B cell (primary cell): ENCODE data around the gene LHX5. TPM values are rescaled to one million over a fixed set of nuclear protein-coding genes. Genes with fewer than 3 reads are reported as not detected.

Experiments
- ATAC-seq: fragments of 200-7000 bp; cut with Tn5 transposase; one replicate; pipeline ENCODE4 v1.10.0; 2021; ENCODE audit warnings: low read depth, mild to moderate bottlenecking, moderate number of reproducible peaks, moderate library complexity
- CTCF ChIA-PET: fragments of 350-600 bp; sonication (Branson Sonifier 250); formaldehyde crosslinking; loops from one replicate; lab custom pipeline; 2021; ENCODE audit warnings: antibody characterized with exemption, inconsistent platforms; lab: Charles Lee
- POLR2A ChIA-PET: fragments of 350-600 bp; sonication (Branson Sonifier 250); formaldehyde crosslinking; loops from one replicate; lab custom pipeline; 2021; ENCODE audit warnings: antibody characterized with exemption; lab: Charles Lee
- DNase-seq: peaks from one replicate; pipeline ENCODE4 v3.0.0; 2013
- H2AFZ ChIP-seq: 2 replicates; pipeline ENCODE4 v1.6.1; 2012; ENCODE audit warnings: mild to moderate bottlenecking, low read depth, low read length; ENCODE audit not compliant: insufficient read depth, poor library complexity, severe bottlenecking
- H3K27ac ChIP-seq, 2 donors: 1 replicate in 1 of 2; 2 replicates in 1 of 2; pipeline ENCODE4 v1.5.1; 2012 to 2013; ENCODE audit warnings: low read length in 2 of 2, mild to moderate bottlenecking in 2 of 2, moderate library complexity in 1 of 2
- H3K27me3 ChIP-seq, 4 experiments: fragments of 200-600 bp in 1 of 4; sonication (generic) in 1 of 4; replicated peaks in 1 of 4; 1 replicate in 2 of 4; 2 replicates in 2 of 4; pipeline versions ENCODE4 v1.6.1 to v1.7.0; 2013 to 2016; ENCODE audit warnings: low read length in 3 of 4, mild to moderate bottlenecking in 2 of 4, mixed read lengths in 1 of 4, moderate library complexity in 1 of 4; ENCODE audit not compliant: insufficient read depth in 4 of 4, control insufficient read depth in 3 of 4; ENCODE audit errors: control extremely low read depth in 1 of 4
- H3K36me3 ChIP-seq, 2 experiments: replicated peaks in 1 of 2; 1 replicate in 1 of 2; 2 replicates in 1 of 2; pipeline versions ENCODE4 v1.6.1 to v1.7.1; 2013; ENCODE audit warnings: low read length in 1 of 2; ENCODE audit not compliant: insufficient read depth in 2 of 2, control insufficient read depth in 1 of 2; ENCODE audit errors: control extremely low read depth in 1 of 2, extremely low read depth in 1 of 2
- H3K4me1 ChIP-seq, 2 donors: fragments of 200-600 bp in 1 of 2; sonication (generic) in 1 of 2; 1 replicate in 1 of 2; 2 replicates in 1 of 2; pipeline versions ENCODE4 v1.5.1 to v1.6.1; 2013 to 2017; ENCODE audit warnings: low read length in 2 of 2; ENCODE audit not compliant: control insufficient read depth in 2 of 2, insufficient read depth in 2 of 2
- H3K4me2 ChIP-seq: replicated peaks from 2 replicates; pipeline ENCODE3; 2012; ENCODE audit warnings: mild to moderate bottlenecking, low read depth, low read length; ENCODE audit not compliant: poor library complexity, severe bottlenecking
- H3K4me3 ChIP-seq, 5 experiments: fragments of 200-600 bp in 1 of 5; sonication (generic) in 1 of 5; 1 replicate in 3 of 5; 2 replicates in 2 of 5; pipeline versions ENCODE4 v1.5.1 to v1.7.0; 2011 to 2016; ENCODE audit warnings: low read length in 4 of 5, mild to moderate bottlenecking in 4 of 5, low read depth in 2 of 5, control low read depth in 1 of 5, moderate library complexity in 1 of 5; ENCODE audit not compliant: insufficient read depth in 1 of 5; ENCODE audit errors: control extremely low read depth in 1 of 5, extremely low read depth in 1 of 5
- H3K79me2 ChIP-seq: fragments of 200-600 bp; sonication (generic); one replicate; pipeline ENCODE4 v1.6.0; 2016; ENCODE audit warnings: low read length; ENCODE audit not compliant: control insufficient read depth, insufficient read depth
- H3K9ac ChIP-seq: fragments of 200-600 bp; sonication (generic); 2 replicates; pipeline ENCODE4 v1.6.1; 2017; ENCODE audit warnings: mild to moderate bottlenecking, low read length, moderate library complexity
- H3K9me3 ChIP-seq, 3 donors: one replicate each; pipeline versions ENCODE4 v1.6.1 to v1.7.1; 2013; ENCODE audit warnings: low read length in 2 of 3; ENCODE audit not compliant: control insufficient read depth in 2 of 3, insufficient read depth in 1 of 3; ENCODE audit errors: control extremely low read depth in 1 of 3
- H4K20me1 ChIP-seq: 2 replicates; pipeline ENCODE4 v1.6.0; 2012; ENCODE audit warnings: mild to moderate bottlenecking, low read length; ENCODE audit not compliant: insufficient read depth, control insufficient read depth, poor library complexity, severe bottlenecking
- H3K27ac Mint-ChIP-seq: one replicate; pipeline ENCODE4 v1.8.0; 2021; ENCODE audit warnings: mixed read lengths
- H3K27me3 Mint-ChIP-seq: one replicate; pipeline ENCODE4 v1.8.0; 2021; ENCODE audit warnings: mixed read lengths
- H3K4me1 Mint-ChIP-seq: one replicate; pipeline ENCODE4 v1.8.0; 2021; ENCODE audit warnings: mixed read lengths
- H3K4me3 Mint-ChIP-seq: one replicate; pipeline ENCODE4 v1.8.0; 2021; ENCODE audit warnings: mixed read lengths
- H3K9me3 Mint-ChIP-seq: one replicate; pipeline ENCODE4 v1.8.0; 2022; ENCODE audit warnings: mixed read lengths; ENCODE audit not compliant: insufficient read depth
- EZH2 ChIP-seq: IDR thresholded peaks from 2 replicates; pipeline ENCODE4 v1.6.1; 2012; ENCODE audit warnings: borderline replicate concordance, low read depth, mild to moderate bottlenecking, moderate library complexity, low read length; ENCODE audit not compliant: insufficient read depth, poor library complexity, severe bottlenecking
- WGBS: methylation state at CpG from one replicate; pipeline ENCODE4 v1.1.5; 2013; ENCODE audit warnings: missing lambda C conversion rate; ENCODE audit not compliant: insufficient coverage; 5-methylcytosine and 5-hydroxymethylcytosine counted together
- intact Hi-C: fragments of 100-400 bp; cut with micrococcal nuclease; formaldehyde crosslinking; loops from one replicate; pipeline ENCODE4 v1.10.0; 2022
- polyA plus RNA-seq: library from polyadenylated mRNA; depleted of rRNA; stranded (reverse); fragments of >200 nt; gene quantifications from 2 replicates; pipeline ENCODE4 v1.2.3, GENCODE V29; 2012
- total RNA-seq, 2 donors: library from RNA; stranded (reverse); fragments of 120-200 nt in 1 of 2; gene quantifications; 1 replicate in 1 of 2; 2 replicates in 1 of 2; pipeline versions ENCODE4 v1.2.3 to v1.2.4, GENCODE V29; 2013 to 2022
- TF ChIP-seq, protein P1 (sequence below): fragments of 200-600 bp; IDR thresholded peaks from one replicate; pipeline ENCODE4 v1.8.0; 2022; ENCODE audit warnings: antibody characterized with exemption, mild to moderate bottlenecking

The LHX5 gene
- total and polyA plus RNA-seq, 2 donors (not counting 1 experiment from before 2014, with no cell fraction given) = not detected

DNA sequence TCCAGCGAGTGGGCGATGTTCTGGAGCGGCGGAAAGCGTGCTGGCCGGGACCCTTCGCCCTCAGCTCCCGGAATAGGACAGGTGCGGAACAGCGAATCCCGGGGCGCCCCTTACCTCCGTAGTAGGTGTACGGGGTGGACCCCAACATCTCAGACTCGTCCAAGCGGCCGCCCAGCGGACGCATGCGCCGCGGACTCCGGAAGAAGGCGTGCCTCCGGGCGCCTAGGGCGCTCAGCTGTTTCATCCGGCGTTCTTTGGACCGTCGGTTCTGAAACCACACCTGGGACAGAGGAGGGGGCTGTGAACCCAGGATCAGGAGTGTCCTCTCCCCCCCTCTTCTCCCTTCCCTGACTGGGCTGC, 4.5 kb downstream of the LHX5 start:
- H3K27ac Mint-ChIP-seq = peak overlapping the region; percentile 55
- intact Hi-C loops = no loop called here
- Histone ChIP-seq H3K4me2 (peak overlapping the region; percentile 77), H2AFZ (peak overlapping the region; percentile 49), H3K36me3 (no peaks in the 10 kb centered on the region), H3K79me2 (no peaks in the 10 kb centered on the region), H3K9ac (peak overlapping the region; percentile 52), H3K27me3 (peaks cover 0 to 98% (median 60%) of the 10 kb centered on the region in 4 experiments), H4K20me1 (no peaks in the 10 kb centered on the region), H3K4me1 (peaks cover 52 to 64% of the 10 kb centered on the region in 2 donors), H3K9me3 (peaks cover 0 to 55% (median 0%) of the 10 kb centered on the region in 3 donors), H3K27ac (no peak overlapping the region), H3K4me3 (peak overlapping the region in 4 of 5 experiments; percentile 15 to 49 (median 40))
- DNase-seq (peak; percentile 30), ATAC-seq (peak; percentile 13)
- H3K27me3 Mint-ChIP-seq = peaks cover 53% of the 10 kb centered on the region
- WGBS = 8% methylated on average over 31 of the region's 31 CpGs
- TF ChIP-seq, protein P1, sequence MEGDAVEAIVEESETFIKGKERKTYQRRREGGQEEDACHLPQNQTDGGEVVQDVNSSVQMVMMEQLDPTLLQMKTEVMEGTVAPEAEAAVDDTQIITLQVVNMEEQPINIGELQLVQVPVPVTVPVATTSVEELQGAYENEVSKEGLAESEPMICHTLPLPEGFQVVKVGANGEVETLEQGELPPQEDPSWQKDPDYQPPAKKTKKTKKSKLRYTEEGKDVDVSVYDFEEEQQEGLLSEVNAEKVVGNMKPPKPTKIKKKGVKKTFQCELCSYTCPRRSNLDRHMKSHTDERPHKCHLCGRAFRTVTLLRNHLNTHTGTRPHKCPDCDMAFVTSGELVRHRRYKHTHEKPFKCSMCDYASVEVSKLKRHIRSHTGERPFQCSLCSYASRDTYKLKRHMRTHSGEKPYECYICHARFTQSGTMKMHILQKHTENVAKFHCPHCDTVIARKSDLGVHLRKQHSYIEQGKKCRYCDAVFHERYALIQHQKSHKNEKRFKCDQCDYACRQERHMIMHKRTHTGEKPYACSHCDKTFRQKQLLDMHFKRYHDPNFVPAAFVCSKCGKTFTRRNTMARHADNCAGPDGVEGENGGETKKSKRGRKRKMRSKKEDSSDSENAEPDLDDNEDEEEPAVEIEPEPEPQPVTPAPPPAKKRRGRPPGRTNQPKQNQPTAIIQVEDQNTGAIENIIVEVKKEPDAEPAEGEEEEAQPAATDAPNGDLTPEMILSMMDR = no peak
- TF ChIP-seq EZH2 = no peak
- ChIA-PET CTCF (no interaction called here), POLR2A (no interaction called here)
- peaks cover 41% of the 10 kb centered on the region for H3K4me1 Mint-ChIP-seq
- H3K9me3 Mint-ChIP-seq = no peaks in the 10 kb centered on the region
- peak overlapping the region; percentile 77 for H3K4me3 Mint-ChIP-seq

DNA sequence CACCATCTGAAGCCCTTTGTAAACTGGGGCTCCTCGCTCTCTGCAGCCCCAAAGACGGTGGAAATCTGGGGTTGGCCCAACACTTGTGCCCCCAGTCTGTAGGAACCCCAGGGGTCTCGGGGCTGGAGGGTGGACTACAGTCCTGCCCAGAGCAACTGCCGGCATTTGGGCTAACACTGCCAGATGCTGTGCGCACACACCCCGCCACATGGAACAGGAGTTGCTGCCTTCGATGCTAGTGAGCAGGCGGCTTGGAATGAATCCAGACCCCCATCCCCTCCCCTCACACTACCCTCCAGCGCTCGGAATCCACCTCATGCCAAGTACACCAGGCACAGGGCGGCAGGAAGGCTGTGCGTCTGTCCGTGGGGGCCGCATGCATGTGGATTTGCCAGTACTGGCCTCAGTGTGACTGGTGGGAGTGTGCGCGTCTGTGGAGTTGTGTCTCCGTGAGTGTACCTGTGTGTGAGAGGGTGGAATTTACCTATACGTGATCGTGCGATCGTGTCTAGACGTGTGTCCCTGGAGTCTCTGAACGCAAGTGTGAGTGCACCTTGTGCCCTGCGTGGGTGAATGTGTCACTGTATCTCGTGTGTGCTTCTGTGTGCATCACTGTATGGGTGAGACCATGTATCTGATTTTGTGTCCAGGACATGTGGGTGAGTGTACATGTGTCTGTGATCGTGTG, 5.1 kb downstream of the LHX5 start:
- H3K27me3 ChIP-seq = peaks cover 0 to 99% (median 63%) of the 10 kb centered on the region in 4 experiments
- H2AFZ ChIP-seq = peak overlapping the region; percentile 49
- no peak for TF ChIP-seq EZH2
- TF ChIP-seq, protein P1 = no peak
- H3K4me1 ChIP-seq = peaks cover 52 to 64% of the 10 kb centered on the region in 2 donors
- intact Hi-C loops = no loop called here
- peak overlapping the region; percentile 52 for H3K9ac ChIP-seq
- peaks cover 0 to 57% (median 1%) of the 10 kb centered on the region in 3 donors for H3K9me3 ChIP-seq
- Mint-ChIP-seq H3K27me3 (peaks cover 53% of the 10 kb centered on the region), H3K4me3 (peak overlapping the region; percentile 77), H3K4me1 (peaks cover 38% of the 10 kb centered on the region), H3K9me3 (no peaks in the 10 kb centered on the region), H3K27ac (peak overlapping the region; percentile 55)
- no peaks in the 10 kb centered on the region for H3K36me3 ChIP-seq
- POLR2A ChIA-PET = no interaction called here
- 7% methylated on average over 26 of the region's 26 CpGs for WGBS
- no peak overlapping the region for H3K27ac ChIP-seq
- H3K79me2 ChIP-seq = no peaks in the 10 kb centered on the region
- H3K4me3 ChIP-seq = no peak overlapping the region
- CTCF ChIA-PET = no interaction called here
- ATAC-seq (no peak), DNase-seq (peak; percentile 25)
- H4K20me1 ChIP-seq = no peaks in the 10 kb centered on the region
- H3K4me2 ChIP-seq = peak overlapping the region; percentile 77
